HG03520 (cell line): ENCODE results near the gene CHSY3.

Experiments used
- ATAC-seq: cut with Tn5 transposase; IDR thresholded peaks from one replicate; pipeline ENCODE4 v1.9.1; 2021; ENCODE audit warnings: mild to moderate bottlenecking, moderate library complexity; ENCODE audit not compliant: unreplicated experiment

CHSY3 gene

GRCh38 chr5:129904102-129904666 is at the start of gene CHSY3:
Gene CHSY3 (plus strand): TSS chr5:129904465.
- peak; percentile 57 for ATAC-seq

GRCh38 chr5:129856325-129856724 is 47.9 kb upstream of the CHSY3 start:
- no peak for ATAC-seq

- ATAC-seq: no peak
Measured at GRCh38 chr5:129857116-129857515, 47.1 kb upstream of the CHSY3 start.

GRCh38 chr5:129858131-129858675 is 46.1 kb upstream of the CHSY3 start:
- no peak for ATAC-seq

GRCh38 chr5:129884322-129884721 is 19.9 kb upstream of the CHSY3 start:
- ATAC-seq: no peak

GRCh38 chr5:129899454-129899853 is 4.8 kb upstream of the CHSY3 start:
- no peak for ATAC-seq

GRCh38 chr5:129902816-129903215 is 1.4 kb upstream of the CHSY3 start:
- no peak for ATAC-seq

- no peak for ATAC-seq
Measured at GRCh38 chr5:129903466-129904101, 681 bp upstream of the CHSY3 start.

- peak; percentile 19 for ATAC-seq
Measured at GRCh38 chr5:129904667-129905472, 605 bp downstream of the CHSY3 start.

- ATAC-seq: no peak
Measured at GRCh38 chr5:129905473-129906176, 1.4 kb downstream of the CHSY3 start.

- ATAC-seq: no peak
Measured at GRCh38 chr5:129906177-129906887, 2.1 kb downstream of the CHSY3 start.

- no peak for ATAC-seq
Measured at GRCh38 chr5:129909225-129909624, 5.0 kb downstream of the CHSY3 start.

- ATAC-seq: no peak
Measured at GRCh38 chr5:129912601-129913255, 8.5 kb downstream of the CHSY3 start.

GRCh38 chr5:129915415-129915814 is 11.2 kb downstream of the CHSY3 start:
- no peak for ATAC-seq

- ATAC-seq: no peak
Measured at GRCh38 chr5:129917224-129917623, 13.0 kb downstream of the CHSY3 start.

GRCh38 chr5:129921204-129921603 is 16.9 kb downstream of the CHSY3 start:
- ATAC-seq: no peak

- no peak for ATAC-seq
Measured at GRCh38 chr5:129930221-129930620, 26.0 kb downstream of the CHSY3 start.

GRCh38 chr5:129935626-129936025 is 31.4 kb downstream of the CHSY3 start:
- no peak for ATAC-seq

- no peak for ATAC-seq
Measured at GRCh38 chr5:129938077-129938476, 33.8 kb downstream of the CHSY3 start.

GRCh38 chr5:129943936-129944335 is 39.7 kb downstream of the CHSY3 start:
- ATAC-seq: no peak
